ENCODE measurements around the gene POLR3B.
"Not testable (repeated sequence)": the region's sequence is repeated elsewhere in the genome, so short reads cannot be mapped to it uniquely, and the experiment has no call there.

The POLR3B gene

GRCh38 chr12:106477627-106478026, 120.1 kb downstream of the POLR3B start:
- not testable (repeated sequence) for DNase-seq

GRCh38 chr12:106480251-106480650, 122.7 kb downstream of the POLR3B start:
- no peak for DNase-seq

GRCh38 chr12:106481246-106481645, 123.7 kb downstream of the POLR3B start:
- no peak for DNase-seq

GRCh38 chr12:106487664-106488063, 130.1 kb downstream of the POLR3B start:
- no peak for DNase-seq

- DNase-seq, result no peak
Observed at GRCh38 chr12:106488884-106489283, 131.3 kb downstream of the POLR3B start.

GRCh38 chr12:106490264-106490663, 132.7 kb downstream of the POLR3B start:
- peak in 1 of 3 experiments; percentile 35 for DNase-seq

GRCh38 chr12:106492857-106493256, 135.3 kb downstream of the POLR3B start:
- no peak for DNase-seq

GRCh38 chr12:106493531-106493930, 136.0 kb downstream of the POLR3B start:
- peak in 2 of 3 experiments; percentile 61 to 72 for DNase-seq

- DNase-seq, result no peak
Observed at GRCh38 chr12:106495354-106495965, 137.9 kb downstream of the POLR3B start.

GRCh38 chr12:106498056-106498455, 140.5 kb downstream of the POLR3B start:
- DNase-seq, result no peak

- DNase-seq, result no peak
Observed at GRCh38 chr12:106499628-106500027, 142.1 kb downstream of the POLR3B start.

GRCh38 chr12:106506691-106507090, 149.1 kb downstream of the POLR3B start:
- DNase-seq, result peak in 1 of 3 experiments; percentile 18

GRCh38 chr12:106508966-106509365, 151.4 kb downstream of the POLR3B start:
- no peak for DNase-seq

GRCh38 chr12:106511365-106511764, 153.8 kb downstream of the POLR3B start:
- DNase-seq, result no peak

- DNase-seq, result no peak
Observed at GRCh38 chr12:106517314-106517713, 159.8 kb downstream of the POLR3B start.

- no peak for DNase-seq
Observed at GRCh38 chr12:106519607-106520021, 162.1 kb downstream of the POLR3B start.

- no peak for DNase-seq
Observed at GRCh38 chr12:106521901-106522300, 164.4 kb downstream of the POLR3B start.

- DNase-seq, result no peak
Observed at GRCh38 chr12:106522708-106523107, 165.2 kb downstream of the POLR3B start.

- DNase-seq, result no peak
Observed at GRCh38 chr12:106527356-106527755, 169.8 kb downstream of the POLR3B start.

- no peak for DNase-seq
Observed at GRCh38 chr12:106541201-106541600, 183.7 kb downstream of the POLR3B start.

- DNase-seq, result peak in 2 of 3 experiments; percentile 9 to 45
Observed at GRCh38 chr12:106551410-106551809, 193.9 kb downstream of the POLR3B start.

GRCh38 chr12:106552228-106552627, 194.7 kb downstream of the POLR3B start:
- DNase-seq, result no peak

All from NCI-H1417 (cell line).